ENCODE results near the gene NUDT8.
"Not testable (repeated sequence)": the region's sequence is repeated elsewhere in the genome, so short reads cannot be mapped to it uniquely, and the experiment has no call there.

DNA sequence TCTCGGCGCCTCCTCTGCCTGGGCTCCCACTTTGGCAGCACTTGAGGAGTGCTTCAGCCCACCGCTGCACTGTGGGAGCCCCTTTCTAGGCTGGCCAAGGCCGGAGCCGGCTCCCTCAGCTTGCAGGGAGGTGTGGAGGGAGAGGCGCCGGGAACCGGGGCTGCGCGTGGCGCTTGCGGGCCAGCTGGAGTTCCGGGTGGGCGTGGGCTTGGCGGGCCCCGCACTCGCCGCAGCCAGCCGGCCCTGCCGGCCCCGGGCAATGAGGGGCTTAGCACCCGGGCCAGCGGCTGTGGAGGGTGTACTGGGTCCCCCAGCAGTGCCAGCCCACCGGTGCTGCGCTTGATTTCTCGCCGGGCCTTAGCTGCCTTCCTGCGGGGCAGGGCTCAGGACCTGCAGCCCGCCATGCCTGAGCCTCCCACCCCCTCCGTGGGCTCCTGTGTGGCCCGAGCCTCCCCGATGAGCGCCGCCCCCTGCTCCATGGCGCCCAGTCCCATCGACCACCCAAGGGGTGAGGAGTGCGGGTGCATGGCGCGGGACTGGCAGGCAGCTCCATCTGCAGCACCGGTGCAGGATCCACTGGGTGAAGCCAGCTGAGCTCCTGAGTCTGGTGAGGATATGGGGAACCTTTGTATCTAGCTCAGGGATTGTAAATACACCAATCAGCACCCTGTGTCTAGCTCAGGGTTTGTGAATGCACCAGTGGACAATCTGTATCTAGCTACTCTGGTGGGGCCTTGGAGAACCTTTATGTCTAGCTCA, 10.7 kb downstream of the NUDT8 start:
- TF ChIP-seq, protein P1, sequence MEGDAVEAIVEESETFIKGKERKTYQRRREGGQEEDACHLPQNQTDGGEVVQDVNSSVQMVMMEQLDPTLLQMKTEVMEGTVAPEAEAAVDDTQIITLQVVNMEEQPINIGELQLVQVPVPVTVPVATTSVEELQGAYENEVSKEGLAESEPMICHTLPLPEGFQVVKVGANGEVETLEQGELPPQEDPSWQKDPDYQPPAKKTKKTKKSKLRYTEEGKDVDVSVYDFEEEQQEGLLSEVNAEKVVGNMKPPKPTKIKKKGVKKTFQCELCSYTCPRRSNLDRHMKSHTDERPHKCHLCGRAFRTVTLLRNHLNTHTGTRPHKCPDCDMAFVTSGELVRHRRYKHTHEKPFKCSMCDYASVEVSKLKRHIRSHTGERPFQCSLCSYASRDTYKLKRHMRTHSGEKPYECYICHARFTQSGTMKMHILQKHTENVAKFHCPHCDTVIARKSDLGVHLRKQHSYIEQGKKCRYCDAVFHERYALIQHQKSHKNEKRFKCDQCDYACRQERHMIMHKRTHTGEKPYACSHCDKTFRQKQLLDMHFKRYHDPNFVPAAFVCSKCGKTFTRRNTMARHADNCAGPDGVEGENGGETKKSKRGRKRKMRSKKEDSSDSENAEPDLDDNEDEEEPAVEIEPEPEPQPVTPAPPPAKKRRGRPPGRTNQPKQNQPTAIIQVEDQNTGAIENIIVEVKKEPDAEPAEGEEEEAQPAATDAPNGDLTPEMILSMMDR (IDR thresholded peaks at IDR 0.05) = not testable (repeated sequence)
- not testable (repeated sequence) for TF ChIP-seq GABPA (IDR thresholded peaks at IDR 0.05; ENCODE audit: low read depth); NRF1 (IDR thresholded peaks at IDR 0.05; ENCODE audit: low read depth, low read length); EZH2phosphoT487 (IDR thresholded peaks at IDR 0.05; ENCODE audit: borderline replicate concordance, low read depth); USF1 (IDR thresholded peaks at IDR 0.05; ENCODE audit: borderline replicate concordance, low read depth); JUND (IDR thresholded peaks at IDR 0.05); POLR2AphosphoS5 (IDR thresholded peaks at IDR 0.05; ENCODE audit: low read depth, low read length); NFIC (IDR thresholded peaks at IDR 0.05; ENCODE audit: borderline replicate concordance); YY1 (IDR thresholded peaks at IDR 0.05; ENCODE audit: low read depth); FOXJ3 (CRISPR knock-in tag; IDR thresholded peaks at IDR 0.05)
- TF ChIP-seq, protein P2, sequence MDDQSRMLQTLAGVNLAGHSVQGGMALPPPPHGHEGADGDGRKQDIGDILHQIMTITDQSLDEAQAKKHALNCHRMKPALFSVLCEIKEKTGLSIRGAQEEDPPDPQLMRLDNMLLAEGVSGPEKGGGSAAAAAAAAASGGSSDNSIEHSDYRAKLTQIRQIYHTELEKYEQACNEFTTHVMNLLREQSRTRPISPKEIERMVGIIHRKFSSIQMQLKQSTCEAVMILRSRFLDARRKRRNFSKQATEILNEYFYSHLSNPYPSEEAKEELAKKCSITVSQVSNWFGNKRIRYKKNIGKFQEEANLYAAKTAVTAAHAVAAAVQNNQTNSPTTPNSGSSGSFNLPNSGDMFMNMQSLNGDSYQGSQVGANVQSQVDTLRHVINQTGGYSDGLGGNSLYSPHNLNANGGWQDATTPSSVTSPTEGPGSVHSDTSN (IDR thresholded peaks at IDR 0.05) = not testable (repeated sequence)
- TF ChIP-seq, protein P3, sequence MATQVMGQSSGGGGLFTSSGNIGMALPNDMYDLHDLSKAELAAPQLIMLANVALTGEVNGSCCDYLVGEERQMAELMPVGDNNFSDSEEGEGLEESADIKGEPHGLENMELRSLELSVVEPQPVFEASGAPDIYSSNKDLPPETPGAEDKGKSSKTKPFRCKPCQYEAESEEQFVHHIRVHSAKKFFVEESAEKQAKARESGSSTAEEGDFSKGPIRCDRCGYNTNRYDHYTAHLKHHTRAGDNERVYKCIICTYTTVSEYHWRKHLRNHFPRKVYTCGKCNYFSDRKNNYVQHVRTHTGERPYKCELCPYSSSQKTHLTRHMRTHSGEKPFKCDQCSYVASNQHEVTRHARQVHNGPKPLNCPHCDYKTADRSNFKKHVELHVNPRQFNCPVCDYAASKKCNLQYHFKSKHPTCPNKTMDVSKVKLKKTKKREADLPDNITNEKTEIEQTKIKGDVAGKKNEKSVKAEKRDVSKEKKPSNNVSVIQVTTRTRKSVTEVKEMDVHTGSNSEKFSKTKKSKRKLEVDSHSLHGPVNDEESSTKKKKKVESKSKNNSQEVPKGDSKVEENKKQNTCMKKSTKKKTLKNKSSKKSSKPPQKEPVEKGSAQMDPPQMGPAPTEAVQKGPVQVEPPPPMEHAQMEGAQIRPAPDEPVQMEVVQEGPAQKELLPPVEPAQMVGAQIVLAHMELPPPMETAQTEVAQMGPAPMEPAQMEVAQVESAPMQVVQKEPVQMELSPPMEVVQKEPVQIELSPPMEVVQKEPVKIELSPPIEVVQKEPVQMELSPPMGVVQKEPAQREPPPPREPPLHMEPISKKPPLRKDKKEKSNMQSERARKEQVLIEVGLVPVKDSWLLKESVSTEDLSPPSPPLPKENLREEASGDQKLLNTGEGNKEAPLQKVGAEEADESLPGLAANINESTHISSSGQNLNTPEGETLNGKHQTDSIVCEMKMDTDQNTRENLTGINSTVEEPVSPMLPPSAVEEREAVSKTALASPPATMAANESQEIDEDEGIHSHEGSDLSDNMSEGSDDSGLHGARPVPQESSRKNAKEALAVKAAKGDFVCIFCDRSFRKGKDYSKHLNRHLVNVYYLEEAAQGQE (IDR thresholded peaks at IDR 0.05; ENCODE audit: low read depth, low read length) = not testable (repeated sequence)

Measured in SK-N-SH (cell line).